Measurements from ENCODE around the gene HDAC7. TPM values are rescaled to one million over a fixed set of nuclear protein-coding genes. Genes with fewer than 3 reads are reported as not detected.

HDAC7 gene
- polyA plus RNA-seq, 2 donors, result 20.9 to 35.6 TPM

DNA sequence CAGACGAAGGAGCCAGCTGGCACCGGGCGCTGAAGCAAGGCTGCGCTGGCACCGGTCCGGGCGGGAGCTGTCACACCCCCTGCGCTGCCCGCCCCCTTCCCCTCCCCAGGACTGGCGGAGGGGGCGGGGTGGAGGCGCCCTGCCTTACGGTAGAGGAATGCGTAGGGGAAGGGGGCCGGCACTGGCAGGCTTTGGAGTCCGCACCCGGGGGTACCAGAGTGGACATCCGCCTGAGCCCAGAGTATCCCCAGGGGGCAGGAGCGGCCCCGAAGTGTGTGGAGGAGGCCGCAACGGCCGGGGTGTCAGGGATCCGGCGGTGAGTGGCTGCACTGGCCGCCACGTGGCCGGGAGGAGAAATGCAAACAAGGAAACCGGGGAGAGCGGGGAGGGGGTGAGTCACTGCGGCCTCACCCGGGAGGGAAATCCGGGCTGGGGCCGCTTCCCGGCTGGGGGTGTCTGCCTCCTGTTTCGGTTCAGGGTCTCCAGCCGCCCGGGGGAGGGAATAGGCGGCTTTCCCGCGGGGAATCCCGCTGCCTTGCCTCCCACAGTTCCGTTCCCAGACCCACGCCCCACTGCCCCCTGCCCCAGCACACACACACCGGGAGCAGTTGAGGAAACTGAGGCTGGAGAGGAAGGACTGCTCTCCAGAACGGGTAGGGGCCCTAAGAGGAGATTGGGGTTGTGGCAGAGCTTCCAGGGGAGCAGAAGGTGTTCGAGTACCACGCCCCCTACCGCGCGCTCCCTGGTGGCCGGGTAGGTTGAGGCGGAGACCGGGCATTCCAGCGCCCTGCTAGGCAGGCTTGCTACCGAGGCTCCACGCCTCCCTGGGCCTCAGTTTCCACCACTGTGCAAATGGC lies 60.6 kb downstream of the HDAC7 start, which contains the start of gene RAPGEF3:
Gene RAPGEF3, minus strand, starts transcription at position 47 of the 857 bp plus-strand sequence. CDS start 324 bp downstream, outside the sequence.
- H3K4me1 ChIP-seq (ENCODE audit: control insufficient read depth in 2 of 2, insufficient read depth in 2 of 2, low read length in 1 of 2), result peaks cover 6 to 32% of the 10 kb centered on the region in 2 donors
- no peaks in the 10 kb centered on the region for H3K36me3 ChIP-seq (ENCODE audit: control insufficient read depth in 2 of 2, insufficient read depth in 2 of 2, low read length in 1 of 2)
- 1 to 2% methylated on average over 51 to 57 of the region's 57 CpGs for WGBS, 2 donors
- H3K27me3 ChIP-seq (ENCODE audit: control insufficient read depth in 1 of 2, insufficient read depth in 2 of 2, low read length in 2 of 2), result no peaks in the 10 kb centered on the region
- no peaks in the 10 kb centered on the region for H3K9me3 ChIP-seq (ENCODE audit: control insufficient read depth in 2 of 2, insufficient read depth in 1 of 2, low read depth in 1 of 2, low read length in 1 of 2)
- H3K27ac ChIP-seq (ENCODE audit: low read depth in 2 of 2, low read length in 1 of 2), result peak within 1 kb of the TSS; percentile 78 to 96
- H3K4me3 ChIP-seq (ENCODE audit: low read depth in 1 of 2, low read length in 2 of 2), result peak within 1 kb of the TSS; percentile 54 to 65

DNA sequence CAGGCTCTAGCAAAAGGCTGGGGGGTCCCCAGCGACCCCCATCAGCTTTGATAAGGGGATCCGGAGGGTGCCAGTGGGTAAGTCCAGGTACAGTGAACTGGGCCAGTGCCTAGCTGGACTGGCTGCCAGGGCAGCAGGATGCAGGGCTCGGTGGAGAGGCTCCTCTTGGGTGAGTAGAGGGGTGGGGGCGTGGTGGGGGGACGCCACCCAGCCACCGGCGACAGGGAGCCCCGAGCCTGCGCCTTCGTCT lies 61.2 kb downstream of the HDAC7 start:
- Histone ChIP-seq H3K27ac (ENCODE audit: low read depth in 2 of 2, low read length in 1 of 2) (peak overlapping the region; percentile 78 to 96), H3K4me3 (ENCODE audit: low read depth in 1 of 2, low read length in 2 of 2) (peak overlapping the region; percentile 54 to 65), H3K27me3 (ENCODE audit: control insufficient read depth in 1 of 2, insufficient read depth in 2 of 2, low read length in 2 of 2) (no peaks in the 10 kb centered on the region), H3K4me1 (ENCODE audit: control insufficient read depth in 2 of 2, insufficient read depth in 2 of 2, low read length in 1 of 2) (peaks cover 9 to 31% of the 10 kb centered on the region in 2 donors), H3K9me3 (ENCODE audit: control insufficient read depth in 2 of 2, insufficient read depth in 1 of 2, low read depth in 1 of 2, low read length in 1 of 2) (no peaks in the 10 kb centered on the region), H3K36me3 (ENCODE audit: control insufficient read depth in 2 of 2, insufficient read depth in 2 of 2, low read length in 1 of 2) (no peaks in the 10 kb centered on the region)
- 2% methylated on average over 7 to 10 of the region's 10 CpGs for WGBS, 2 donors

DNA sequence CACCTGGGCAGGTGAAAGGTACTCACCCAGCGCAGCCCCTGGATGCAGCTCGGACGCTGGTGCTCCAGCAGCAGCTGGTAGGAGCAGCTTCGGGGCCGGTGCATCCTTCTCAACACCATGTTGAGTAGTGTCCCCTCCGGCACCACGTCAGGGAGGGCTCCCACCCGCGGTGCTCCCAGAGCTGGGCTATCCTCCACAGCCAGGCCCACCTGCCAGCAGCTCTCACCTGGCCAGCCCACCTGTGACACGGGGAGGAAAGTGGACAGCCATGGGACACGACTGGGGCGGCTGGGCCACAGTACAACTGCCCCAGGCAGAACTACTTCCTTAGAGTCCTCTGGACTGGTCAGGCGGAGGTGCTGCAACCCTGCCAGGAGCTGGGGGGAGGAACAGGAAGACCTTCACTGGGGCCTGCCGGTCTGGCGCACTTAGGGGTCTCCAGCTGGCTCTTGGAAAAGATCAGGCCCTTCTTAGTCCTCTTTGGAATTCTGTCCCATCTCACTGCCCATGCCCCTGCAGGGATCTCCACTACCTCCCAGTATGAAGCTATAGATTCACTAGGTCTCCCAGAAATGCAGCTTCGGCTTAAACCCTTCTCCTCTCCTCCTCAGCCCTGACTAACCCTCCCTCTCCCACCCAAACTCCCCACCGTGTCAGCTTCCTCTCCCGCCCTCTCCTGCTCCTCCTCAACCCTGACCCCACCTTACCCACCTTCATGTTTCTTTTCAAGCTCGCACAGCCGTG lies 61.7 kb downstream of the HDAC7 start:
- no peaks in the 10 kb centered on the region for H3K27me3 ChIP-seq (ENCODE audit: control insufficient read depth in 1 of 2, insufficient read depth in 2 of 2, low read length in 2 of 2)
- H3K27ac ChIP-seq (ENCODE audit: low read depth in 2 of 2, low read length in 1 of 2), result peak overlapping the region; percentile 78 to 96
- H3K4me1 ChIP-seq (ENCODE audit: control insufficient read depth in 2 of 2, insufficient read depth in 2 of 2, low read length in 1 of 2), result peaks cover 9 to 27% of the 10 kb centered on the region in 2 donors

DNA sequence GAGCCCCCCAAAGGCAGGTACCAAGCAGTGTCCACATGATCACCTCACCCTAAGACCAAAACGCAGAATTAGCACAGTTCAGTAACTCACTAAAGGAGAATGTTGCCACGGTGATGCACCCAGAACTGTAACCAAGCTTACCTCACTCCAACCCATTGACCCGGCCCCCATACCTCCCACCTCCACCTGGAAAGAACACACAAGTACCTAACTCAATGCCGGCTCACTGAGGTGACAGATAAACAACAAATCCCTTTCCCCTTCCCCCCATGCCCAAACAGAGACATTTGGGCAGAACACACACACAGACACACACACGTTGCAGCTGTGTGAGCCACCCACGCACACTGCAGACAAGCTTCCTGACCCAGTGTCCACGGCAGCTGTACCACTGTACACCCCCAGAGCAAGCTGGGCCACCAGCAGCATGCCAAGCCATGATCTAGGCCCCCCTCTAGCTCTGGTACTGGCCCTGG lies 62.3 kb downstream of the HDAC7 start:
- WGBS, 2 donors, result 51 to 60% methylated on average over 7 of the region's 7 CpGs
- Histone ChIP-seq H3K9me3 (ENCODE audit: control insufficient read depth in 2 of 2, insufficient read depth in 1 of 2, low read depth in 1 of 2, low read length in 1 of 2) (no peaks in the 10 kb centered on the region), H3K27ac (ENCODE audit: low read depth in 2 of 2, low read length in 1 of 2) (peak overlapping the region in 1 of 2 donors; percentile 96), H3K4me3 (ENCODE audit: low read depth in 1 of 2, low read length in 2 of 2) (peak overlapping the region; percentile 54 to 65), H3K27me3 (ENCODE audit: control insufficient read depth in 1 of 2, insufficient read depth in 2 of 2, low read length in 2 of 2) (no peaks in the 10 kb centered on the region), H3K4me1 (ENCODE audit: control insufficient read depth in 2 of 2, insufficient read depth in 2 of 2, low read length in 1 of 2) (peaks cover 9 to 27% of the 10 kb centered on the region in 2 donors), H3K36me3 (ENCODE audit: control insufficient read depth in 2 of 2, insufficient read depth in 2 of 2, low read length in 1 of 2) (no peaks in the 10 kb centered on the region)

More for the DNA sequence above, 61.7 kb downstream of the HDAC7 start:
- no peaks in the 10 kb centered on the region for H3K36me3 ChIP-seq (ENCODE audit: control insufficient read depth in 2 of 2, insufficient read depth in 2 of 2, low read length in 1 of 2)
- WGBS, 2 donors, result 43 to 53% methylated on average over 20 of the region's 20 CpGs
- peak overlapping the region; percentile 54 to 65 for H3K4me3 ChIP-seq (ENCODE audit: low read depth in 1 of 2, low read length in 2 of 2)
- H3K9me3 ChIP-seq (ENCODE audit: control insufficient read depth in 2 of 2, insufficient read depth in 1 of 2, low read depth in 1 of 2, low read length in 1 of 2), result no peaks in the 10 kb centered on the region

DNA sequence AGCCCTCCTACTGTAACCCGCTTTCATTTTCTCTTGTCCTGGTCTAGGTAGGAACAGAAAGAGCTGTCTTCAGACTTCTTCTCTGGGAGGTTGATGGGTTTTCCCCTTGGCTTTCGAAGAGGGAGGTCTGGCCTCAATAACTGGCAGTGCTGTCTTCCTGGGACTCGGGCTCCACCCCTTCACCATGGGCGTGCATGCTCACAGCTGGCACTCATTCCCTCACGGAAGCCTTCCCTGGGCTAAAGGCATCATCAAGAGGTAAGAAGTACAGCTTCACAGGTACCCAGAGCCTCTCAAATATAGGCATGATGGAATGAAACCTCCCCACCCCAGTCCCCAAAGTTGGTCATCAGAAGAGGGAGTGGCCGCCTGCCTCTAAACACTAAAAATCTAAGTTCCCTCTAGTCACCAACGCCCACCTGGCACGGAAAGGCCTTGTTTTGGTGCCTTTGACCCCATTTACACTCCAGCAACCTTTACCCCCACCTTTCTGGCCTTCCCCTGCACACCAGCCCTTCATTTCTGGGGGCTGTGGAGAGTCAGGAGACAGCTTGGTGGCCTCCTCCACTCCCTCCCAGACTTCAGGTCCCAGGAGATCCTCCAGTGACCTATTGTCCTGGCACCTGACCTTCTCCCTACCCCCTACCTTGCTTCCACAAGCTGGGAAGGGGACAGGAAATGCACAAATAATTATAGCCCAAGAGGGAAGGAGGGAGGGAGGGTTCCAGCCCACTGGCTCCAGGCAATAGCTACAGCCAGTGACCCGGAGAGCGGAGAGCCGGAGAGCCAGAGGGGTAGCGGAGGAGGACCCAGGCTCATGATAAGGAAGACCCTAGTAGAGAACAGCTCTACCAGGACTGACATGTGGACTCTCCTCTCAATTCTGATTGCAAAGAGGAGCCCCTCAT lies 63.8 kb downstream of the HDAC7 start:
- peaks cover 9 to 39% of the 10 kb centered on the region in 2 donors for H3K4me1 ChIP-seq (ENCODE audit: control insufficient read depth in 2 of 2, insufficient read depth in 2 of 2, low read length in 1 of 2)
- 55 to 58% methylated on average over 12 of the region's 12 CpGs for WGBS, 2 donors
- no peaks in the 10 kb centered on the region for H3K9me3 ChIP-seq (ENCODE audit: control insufficient read depth in 2 of 2, insufficient read depth in 1 of 2, low read depth in 1 of 2, low read length in 1 of 2)
- H3K27me3 ChIP-seq (ENCODE audit: control insufficient read depth in 1 of 2, insufficient read depth in 2 of 2, low read length in 2 of 2), result no peaks in the 10 kb centered on the region
- H3K36me3 ChIP-seq (ENCODE audit: control insufficient read depth in 2 of 2, insufficient read depth in 2 of 2, low read length in 1 of 2), result no peaks in the 10 kb centered on the region
- H3K4me3 ChIP-seq (ENCODE audit: low read depth in 1 of 2, low read length in 2 of 2), result peak overlapping the region in 1 of 2 donors; percentile 4
- H3K27ac ChIP-seq (ENCODE audit: low read depth in 2 of 2, low read length in 1 of 2), result peak overlapping the region; percentile 90 to 92

DNA sequence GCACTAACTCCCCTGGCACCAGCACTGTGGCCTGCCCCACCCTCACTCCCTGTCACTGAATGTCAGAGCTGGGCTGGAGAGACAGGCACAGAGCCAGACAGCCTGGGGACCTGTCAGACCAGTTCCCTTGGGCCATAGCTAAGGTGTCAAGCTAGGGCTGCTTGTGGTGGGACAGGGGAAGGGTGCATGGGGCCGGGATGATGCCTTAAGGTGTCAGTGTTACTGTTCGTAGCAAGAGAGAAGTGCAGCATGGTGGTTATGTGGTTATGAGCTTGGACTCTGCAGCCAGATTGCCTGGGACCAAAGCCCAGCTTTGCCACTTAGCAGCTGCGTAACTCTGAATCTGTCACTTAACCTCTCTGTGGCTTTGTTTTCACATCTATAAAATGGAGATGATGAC lies 64.8 kb downstream of the HDAC7 start:
- peaks cover 9 to 39% of the 10 kb centered on the region in 2 donors for H3K4me1 ChIP-seq (ENCODE audit: control insufficient read depth in 2 of 2, insufficient read depth in 2 of 2, low read length in 1 of 2)
- peak overlapping the region; percentile 83 to 92 for H3K27ac ChIP-seq (ENCODE audit: low read depth in 2 of 2, low read length in 1 of 2)
- peaks cover 0 to 8% of the 10 kb centered on the region in 2 donors for H3K36me3 ChIP-seq (ENCODE audit: control insufficient read depth in 2 of 2, insufficient read depth in 2 of 2, low read length in 1 of 2)
- no peaks in the 10 kb centered on the region for H3K27me3 ChIP-seq (ENCODE audit: control insufficient read depth in 1 of 2, insufficient read depth in 2 of 2, low read length in 2 of 2)
- H3K9me3 ChIP-seq (ENCODE audit: control insufficient read depth in 2 of 2, insufficient read depth in 1 of 2, low read depth in 1 of 2, low read length in 1 of 2), result no peaks in the 10 kb centered on the region
- 39 to 51% methylated on average over 3 of the region's 3 CpGs for WGBS, 2 donors
- H3K4me3 ChIP-seq (ENCODE audit: low read depth in 1 of 2, low read length in 2 of 2), result no peak overlapping the region

DNA sequence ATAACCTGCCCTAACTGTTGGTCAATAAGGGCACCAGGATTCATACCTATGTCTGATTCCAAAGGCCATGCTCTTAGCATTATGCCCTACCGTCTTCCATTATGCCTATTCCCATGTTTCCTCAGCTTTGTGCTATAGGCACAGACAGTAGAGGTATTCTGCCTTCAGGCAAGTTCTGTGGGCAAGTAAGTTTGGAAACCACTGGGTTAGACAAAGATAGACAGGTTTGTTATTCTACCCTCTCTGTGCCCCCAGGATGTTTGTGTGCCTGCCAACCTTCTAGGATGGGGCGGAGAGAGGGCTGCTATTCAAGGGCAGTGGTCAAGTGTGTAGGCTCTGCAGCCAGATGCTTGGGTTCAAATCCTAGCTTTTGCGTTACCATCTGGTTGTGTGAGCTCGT lies 65.6 kb downstream of the HDAC7 start:
- no peaks in the 10 kb centered on the region for H3K9me3 ChIP-seq (ENCODE audit: control insufficient read depth in 2 of 2, insufficient read depth in 1 of 2, low read depth in 1 of 2, low read length in 1 of 2)
- H3K27ac ChIP-seq (ENCODE audit: low read depth in 2 of 2, low read length in 1 of 2), result peak overlapping the region; percentile 92 to 97
- peaks cover 0 to 13% of the 10 kb centered on the region in 2 donors for H3K36me3 ChIP-seq (ENCODE audit: control insufficient read depth in 2 of 2, insufficient read depth in 2 of 2, low read length in 1 of 2)
- no peak overlapping the region for H3K4me3 ChIP-seq (ENCODE audit: low read depth in 1 of 2, low read length in 2 of 2)
- no peaks in the 10 kb centered on the region for H3K27me3 ChIP-seq (ENCODE audit: control insufficient read depth in 1 of 2, insufficient read depth in 2 of 2, low read length in 2 of 2)
- H3K4me1 ChIP-seq (ENCODE audit: control insufficient read depth in 2 of 2, insufficient read depth in 2 of 2, low read length in 1 of 2), result peaks cover 9 to 37% of the 10 kb centered on the region in 2 donors
- 77 to 80% methylated on average over 4 of the region's 4 CpGs for WGBS, 2 donors

DNA sequence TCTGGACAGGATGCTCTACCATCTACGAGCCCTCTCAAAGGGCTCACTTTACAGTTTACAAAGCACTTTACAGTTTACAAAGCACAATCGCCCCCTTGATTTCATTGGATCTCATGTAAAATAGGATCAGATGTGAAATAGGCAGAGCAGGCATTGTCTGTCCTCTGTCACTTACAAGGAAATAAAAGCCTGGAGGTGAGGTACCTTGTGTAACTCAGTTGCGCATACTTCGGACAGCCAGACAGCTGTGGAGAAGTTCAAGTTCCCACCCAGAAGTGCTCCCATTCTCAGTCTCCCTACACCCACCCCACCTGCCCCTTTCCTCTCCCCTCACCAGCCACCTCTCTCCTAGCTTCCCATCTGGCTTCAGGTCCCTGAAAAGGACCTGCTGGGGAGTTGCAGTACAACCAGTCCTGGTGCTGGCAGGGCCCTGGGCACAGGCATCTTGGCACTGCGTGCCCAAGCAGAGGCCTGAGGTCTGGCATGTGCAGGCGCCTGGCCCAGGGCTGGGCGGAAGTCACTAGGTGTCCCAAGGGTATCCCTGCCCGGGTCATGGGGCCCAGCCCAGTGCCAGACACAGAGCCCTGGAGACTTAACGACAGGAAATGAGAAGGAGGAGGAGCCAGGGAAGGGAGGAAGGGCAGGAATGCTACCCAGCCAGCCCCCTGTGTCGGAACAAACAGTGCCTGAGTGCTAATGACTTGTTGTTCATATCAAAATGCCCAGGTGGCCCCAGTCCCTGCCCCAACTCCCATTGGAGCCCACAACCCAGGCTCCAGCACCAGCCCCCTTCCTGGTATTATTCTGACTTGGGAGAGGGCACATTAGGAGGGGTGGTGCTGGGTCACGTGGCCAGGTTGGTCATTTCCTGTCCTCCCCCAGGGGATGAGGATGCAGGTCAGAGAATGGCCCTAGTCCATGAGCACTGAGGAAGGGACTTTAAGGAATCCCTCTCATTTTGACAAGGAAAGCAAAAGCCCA lies 66.4 kb downstream of the HDAC7 start:
- Histone ChIP-seq H3K27ac (ENCODE audit: low read depth in 2 of 2, low read length in 1 of 2) (peak overlapping the region; percentile 92 to 97), H3K9me3 (ENCODE audit: control insufficient read depth in 2 of 2, insufficient read depth in 1 of 2, low read depth in 1 of 2, low read length in 1 of 2) (no peaks in the 10 kb centered on the region), H3K4me1 (ENCODE audit: control insufficient read depth in 2 of 2, insufficient read depth in 2 of 2, low read length in 1 of 2) (peaks cover 9 to 34% of the 10 kb centered on the region in 2 donors), H3K4me3 (ENCODE audit: low read depth in 1 of 2, low read length in 2 of 2) (no peak overlapping the region), H3K27me3 (ENCODE audit: control insufficient read depth in 1 of 2, insufficient read depth in 2 of 2, low read length in 2 of 2) (no peaks in the 10 kb centered on the region), H3K36me3 (ENCODE audit: control insufficient read depth in 2 of 2, insufficient read depth in 2 of 2, low read length in 1 of 2) (peaks cover 0 to 14% of the 10 kb centered on the region in 2 donors)
- 34 to 57% methylated on average over 10 to 11 of the region's 11 CpGs for WGBS, 2 donors
